Loucy (cell line): ENCODE data around the gene MRPL45.
A peak's percentile ranks its signal among the peaks of the same experiment; 100 is the strongest.
"Not testable (repeated sequence)": the region's sequence is repeated elsewhere in the genome, so short reads cannot be mapped to it uniquely, and the experiment has no call there.

Source experiments
- H2AFZ ChIP-seq: fragments of 200-600 bp; sonication (generic); 2 replicates; pipeline ENCODE4 v1.6.0; 2016; ENCODE audit warnings: antibody characterized with exemption, mild to moderate bottlenecking, low read length, moderate library complexity
- H3F3A ChIP-seq: fragments of 200-600 bp; 2 replicates; pipeline ENCODE4 v1.6.0; 2016; ENCODE audit warnings: antibody characterized with exemption, low read depth, mild to moderate bottlenecking
- H3K27me3 ChIP-seq: fragments of 200-600 bp; sonication (generic); 2 replicates; pipeline ENCODE4 v1.6.1; 2014; ENCODE audit warnings: low read length, mild to moderate bottlenecking; ENCODE audit not compliant: insufficient read depth, poor library complexity, severe bottlenecking
- H3K36me3 ChIP-seq: fragments of 200-600 bp; sonication (generic); 2 replicates; pipeline ENCODE4 v1.6.1; 2016; ENCODE audit warnings: low read length; ENCODE audit not compliant: insufficient read depth
- H3K4me1 ChIP-seq: fragments of 200-600 bp; sonication (generic); 2 replicates; pipeline ENCODE4 v1.5.1; 2014; ENCODE audit warnings: low read length, mild to moderate bottlenecking; ENCODE audit not compliant: insufficient read depth, poor library complexity, severe bottlenecking
- H3K4me2 ChIP-seq: fragments of 200-600 bp; sonication (generic); 2 replicates; pipeline ENCODE4 v1.6.0; 2014; ENCODE audit warnings: antibody characterized with exemption, low read length, low read depth, mild to moderate bottlenecking; ENCODE audit not compliant: poor library complexity, severe bottlenecking
- H3K4me3 ChIP-seq: fragments of 200-600 bp; sonication (generic); 2 replicates; pipeline ENCODE4 v1.5.1; 2014; ENCODE audit warnings: low read length, mild to moderate bottlenecking, mixed read lengths; ENCODE audit not compliant: poor library complexity, severe bottlenecking
- H3K79me2 ChIP-seq: fragments of 200-600 bp; sonication (generic); 2 replicates; pipeline ENCODE4 v1.6.1; 2014; ENCODE audit warnings: low read length; ENCODE audit not compliant: insufficient read depth
- H3K9ac ChIP-seq: fragments of 200-600 bp; sonication (generic); 2 replicates; pipeline ENCODE4 v1.6.0; 2014; ENCODE audit warnings: mild to moderate bottlenecking, low read depth, low read length, moderate library complexity; ENCODE audit not compliant: poor library complexity, severe bottlenecking
- H3K9me2 ChIP-seq: fragments of 200-600 bp; sonication (generic); replicated peaks from 2 replicates; pipeline ENCODE4 v1.6.1; 2016; ENCODE audit warnings: low read depth, low read length, mixed read lengths
- H3K9me3 ChIP-seq: fragments of 200-600 bp; sonication (generic); 2 replicates; pipeline ENCODE4 v1.6.1; 2014; ENCODE audit warnings: mild to moderate bottlenecking, antibody characterized with exemption, low read length, low read depth; ENCODE audit not compliant: insufficient read depth
- H4K20me1 ChIP-seq: fragments of 200-600 bp; sonication (generic); 2 replicates; pipeline ENCODE4 v1.6.0; 2014; ENCODE audit warnings: antibody characterized with exemption, low read length, mild to moderate bottlenecking; ENCODE audit not compliant: insufficient read depth, poor library complexity, severe bottlenecking
- CTCF ChIP-seq: fragments of 200-600 bp; sonication (generic); conservative IDR thresholded peaks from 2 replicates; pipeline ENCODE4 v1.5.1; 2014; ENCODE audit warnings: mild to moderate bottlenecking, antibody characterized with exemption, low read length

MRPL45 gene

GRCh38 chr17:38269045-38269444 is 27.9 kb upstream of the MRPL45 start:
- not testable (repeated sequence) for H3K9me3 ChIP-seq, H3K4me3 ChIP-seq, H3K4me2 ChIP-seq

GRCh38 chr17:38269552-38269951 is 27.4 kb upstream of the MRPL45 start:
- H3K9me2 ChIP-seq, H3K27me3 ChIP-seq, H3K4me3 ChIP-seq, H2AFZ ChIP-seq, H3K4me2 ChIP-seq, H3K79me2 ChIP-seq, H3K36me3 ChIP-seq, H3K4me1 ChIP-seq, H4K20me1 ChIP-seq, H3K9me3 ChIP-seq, H3F3A ChIP-seq, H3K9ac ChIP-seq: not testable (repeated sequence)

More at GRCh38 chr17:38269045-38269444, 27.9 kb upstream of the MRPL45 start:
- H3K9ac ChIP-seq, H3K9me2 ChIP-seq, H3K79me2 ChIP-seq, H4K20me1 ChIP-seq, H3K27me3 ChIP-seq, H3K36me3 ChIP-seq, H3K4me1 ChIP-seq, H3F3A ChIP-seq, H2AFZ ChIP-seq: not testable (repeated sequence)

GRCh38 chr17:38285994-38286393 is 11.0 kb upstream of the MRPL45 start:
- H3K36me3 ChIP-seq, H3K9me2 ChIP-seq, H3K27me3 ChIP-seq, H3K4me1 ChIP-seq, H3F3A ChIP-seq, H3K4me3 ChIP-seq, H3K9ac ChIP-seq, H2AFZ ChIP-seq, H3K79me2 ChIP-seq, H3K9me3 ChIP-seq, H4K20me1 ChIP-seq: not testable (repeated sequence)
- peak overlapping the region; percentile 76 for H3K4me2 ChIP-seq

- not testable (repeated sequence) for H3K9me3 ChIP-seq, H3K9me2 ChIP-seq, H3K79me2 ChIP-seq, H3F3A ChIP-seq, H4K20me1 ChIP-seq, H3K36me3 ChIP-seq, H3K4me1 ChIP-seq, H3K27me3 ChIP-seq
- H3K9ac ChIP-seq: peak overlapping the region; percentile 59
- peak overlapping the region; percentile 76 for H3K4me2 ChIP-seq
- H2AFZ ChIP-seq: peak overlapping the region; percentile 93
- peak overlapping the region; percentile 56 for H3K4me3 ChIP-seq
Measured at GRCh38 chr17:38286501-38287091, 10.4 kb upstream of the MRPL45 start.

- H3K9me2 ChIP-seq, H3K27me3 ChIP-seq, H3K4me1 ChIP-seq, H3K9me3 ChIP-seq, H3F3A ChIP-seq, H3K36me3 ChIP-seq, H4K20me1 ChIP-seq, H3K4me2 ChIP-seq, H2AFZ ChIP-seq, H3K9ac ChIP-seq, H3K4me3 ChIP-seq, H3K79me2 ChIP-seq: not testable (repeated sequence)
- peak; percentile 36 for TF ChIP-seq CTCF
Measured at GRCh38 chr17:38288217-38288827, 8.6 kb upstream of the MRPL45 start.

- not testable (repeated sequence) for H3K9ac ChIP-seq, H4K20me1 ChIP-seq, H3K4me1 ChIP-seq, H3K27me3 ChIP-seq, H3K9me3 ChIP-seq, H3K79me2 ChIP-seq, H3K36me3 ChIP-seq, H2AFZ ChIP-seq, H3F3A ChIP-seq, H3K4me2 ChIP-seq, H3K9me2 ChIP-seq, H3K4me3 ChIP-seq
Measured at GRCh38 chr17:38289760-38290159, 7.2 kb upstream of the MRPL45 start.
